SK-N-SH treated with all-trans-retinoic acid at 6 μM for 48 hours (cell line): ENCODE data around the gene RRAS.

Experiments used
- ATAC-seq: fragments of 200-7000 bp; cut with Tn5 transposase; 3 replicates; pipeline ENCODE4 v1.9.1; 2020; ENCODE audit warnings: mild to moderate bottlenecking, moderate library complexity
- ARNTL ChIP-seq: fragments of 450-650 bp; formaldehyde crosslinking; IDR thresholded peaks from 2 replicates; pipeline ENCODE4 v1.5.0; 2020; ENCODE audit warnings: low read depth, mild to moderate bottlenecking, moderate library complexity, borderline replicate concordance
- BACH2 ChIP-seq: fragments of 250-450 bp; sonication (Bioruptor Pico); IDR thresholded peaks from 2 replicates; pipeline ENCODE4 v1.9.0; 2021; ENCODE audit warnings: mild to moderate bottlenecking, borderline replicate concordance
- CSDC2 ChIP-seq: fragments of 250-450 bp; sonication (Bioruptor Pico); IDR thresholded peaks from 2 replicates; pipeline ENCODE4 v1.5.0; 2020; ENCODE audit warnings: mild to moderate bottlenecking, moderate library complexity
- CSRNP3 ChIP-seq: fragments of 250-450 bp; sonication (Bioruptor Pico); IDR thresholded peaks from 2 replicates; pipeline ENCODE4 v1.5.1; 2021; ENCODE audit warnings: mild to moderate bottlenecking, moderate library complexity
- ESRRG ChIP-seq: fragments of 250-450 bp; sonication (Bioruptor Pico); IDR thresholded peaks from 2 replicates; pipeline ENCODE4 v1.6.1; 2021; ENCODE audit warnings: mild to moderate bottlenecking
- GLIS3 ChIP-seq: fragments of 250-450 bp; sonication (Bioruptor Pico); IDR thresholded peaks from 2 replicates; pipeline ENCODE4 v1.5.0; 2020; ENCODE audit warnings: mild to moderate bottlenecking, moderate library complexity
- OSR1 ChIP-seq: fragments of 250-450 bp; sonication (Bioruptor Pico); IDR thresholded peaks from 2 replicates; pipeline ENCODE4 v1.8.0; 2022; ENCODE audit warnings: moderate library complexity, mild to moderate bottlenecking, inconsistent platforms
- PATZ1 ChIP-seq: fragments of 250-450 bp; sonication (Bioruptor Pico); IDR thresholded peaks from 2 replicates; pipeline ENCODE4 v1.8.0; 2020; ENCODE audit warnings: mild to moderate bottlenecking, moderate library complexity, borderline replicate concordance
- POU6F1 ChIP-seq: fragments of 250-450 bp; sonication (Bioruptor Pico); IDR thresholded peaks from 2 replicates; pipeline ENCODE4 v1.8.0; 2021; ENCODE audit warnings: low read depth, mild to moderate bottlenecking, moderate library complexity, borderline replicate concordance
- PPARA ChIP-seq: fragments of 250-450 bp; sonication (Bioruptor Pico); IDR thresholded peaks from 2 replicates; pipeline ENCODE4 v1.5.0; 2020; ENCODE audit warnings: mild to moderate bottlenecking, borderline replicate concordance
- RARB ChIP-seq: fragments of 250-450 bp; sonication (Bioruptor Pico); IDR thresholded peaks from 2 replicates; pipeline ENCODE4 v1.8.0; 2021; ENCODE audit warnings: mild to moderate bottlenecking, moderate library complexity
- SNAI2 ChIP-seq: fragments of 250-450 bp; sonication (Bioruptor Pico); IDR thresholded peaks from 2 replicates; pipeline ENCODE4 v1.5.0; 2020; ENCODE audit warnings: mild to moderate bottlenecking, moderate library complexity
- TCF4 ChIP-seq: fragments of 250-450 bp; sonication (Bioruptor Pico); IDR thresholded peaks from 2 replicates; pipeline ENCODE4 v1.8.0; 2021; ENCODE audit warnings: mild to moderate bottlenecking, moderate library complexity, borderline replicate concordance
- TOX ChIP-seq: fragments of 250-450 bp; sonication (Bioruptor Pico); IDR thresholded peaks from 2 replicates; pipeline ENCODE4 v1.8.0; 2021; ENCODE audit warnings: mild to moderate bottlenecking, moderate library complexity, borderline replicate concordance
- ZC3H10 ChIP-seq: fragments of 250-450 bp; sonication (Bioruptor Pico); IDR thresholded peaks from 2 replicates; pipeline ENCODE4 v1.5.1; 2021; ENCODE audit warnings: mild to moderate bottlenecking, moderate library complexity
- ZFP3 ChIP-seq: fragments of 250-450 bp; sonication (Bioruptor Pico); IDR thresholded peaks from 2 replicates; pipeline ENCODE4 v1.5.0; 2020; ENCODE audit warnings: mild to moderate bottlenecking, moderate library complexity
- ZFP30 ChIP-seq: fragments of 450-650 bp; formaldehyde crosslinking; IDR thresholded peaks from 2 replicates; pipeline ENCODE4 v1.5.0; 2022; ENCODE audit warnings: mild to moderate bottlenecking, moderate library complexity
- ZNF70 ChIP-seq: fragments of 450-650 bp; formaldehyde crosslinking; IDR thresholded peaks from 2 replicates; pipeline ENCODE4 v1.5.0; 2020; ENCODE audit warnings: mild to moderate bottlenecking, moderate library complexity
- TF ChIP-seq, protein P1 (sequence below): fragments of 250-450 bp; sonication (Bioruptor Pico); IDR thresholded peaks from 2 replicates; pipeline ENCODE4 v1.5.1; 2020; ENCODE audit warnings: low read depth, mild to moderate bottlenecking, moderate library complexity

Gene RRAS

DNA sequence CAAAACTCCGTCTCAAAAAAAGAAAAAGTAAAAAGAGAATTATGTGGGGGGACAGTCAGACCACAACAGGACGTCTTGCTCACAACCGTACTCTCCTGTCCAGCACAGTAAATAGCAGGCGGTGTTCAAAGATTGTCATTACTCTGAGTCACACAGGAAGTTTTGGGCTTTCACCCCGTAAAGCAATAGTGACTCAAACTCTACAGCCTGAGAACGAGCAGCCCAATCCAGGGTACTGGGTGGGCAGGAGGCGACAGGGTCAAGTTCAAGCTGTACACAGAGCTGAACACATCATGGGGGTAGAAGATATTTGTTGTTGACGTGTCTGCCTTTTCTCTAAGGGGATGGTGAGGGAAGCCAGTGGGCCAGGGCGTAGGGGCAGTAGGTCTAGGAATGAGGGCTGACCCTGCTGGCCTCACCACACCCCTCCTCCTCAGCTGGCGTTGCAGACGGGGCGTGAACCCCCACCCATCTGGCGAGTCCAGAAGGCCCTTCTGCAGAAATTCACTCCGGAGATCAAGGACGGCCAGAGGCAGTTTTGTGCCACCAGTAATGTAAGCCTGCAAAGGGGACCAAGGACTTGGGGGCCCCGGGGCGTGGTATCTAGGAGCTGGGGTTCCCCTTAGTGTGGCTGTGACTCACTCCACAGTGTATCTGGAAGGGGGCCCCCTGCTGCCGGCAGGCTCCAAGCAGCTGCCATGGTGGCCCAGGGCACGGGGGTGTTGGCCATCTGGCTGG is 25.7 kb downstream of the RRAS start (continued):
- TF ChIP-seq PATZ1 (CRISPR knock-in tag) (no peak), CSDC2 (CRISPR knock-in tag) (no peak)

DNA sequence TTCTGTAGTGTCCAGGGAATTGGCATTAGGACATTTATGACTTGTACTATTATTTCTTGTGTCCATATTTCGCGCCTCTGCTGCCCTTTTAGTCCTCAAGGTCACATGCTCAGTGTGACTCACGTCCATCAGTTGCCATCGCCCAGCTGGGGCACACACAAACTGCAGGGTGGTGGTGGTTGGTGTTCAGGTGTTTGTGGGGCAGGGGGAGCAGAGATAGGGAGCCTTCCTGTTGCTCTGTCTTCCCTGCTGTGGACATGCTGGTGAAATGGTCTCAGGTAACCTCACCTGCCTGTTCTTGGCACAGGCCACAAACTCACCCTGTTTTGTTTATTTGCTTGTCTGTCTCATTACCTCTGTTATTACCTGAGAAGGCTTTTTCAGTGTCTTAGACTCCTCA is 26.6 kb downstream of the RRAS start:
- peak; percentile 18; the same call in 2 of the 3 replicates for ATAC-seq
- TF ChIP-seq ESRRG (CRISPR knock-in tag) = no peak
- TF ChIP-seq ZFP30 = no peak
- TF ChIP-seq TOX (CRISPR knock-in tag) = no peak
- TF ChIP-seq ZNF70 (CRISPR knock-in tag) = no peak
- no peak for TF ChIP-seq ZFP3 (CRISPR knock-in tag)
- TF ChIP-seq PPARA (CRISPR knock-in tag) = no peak
- no peak for TF ChIP-seq CSDC2 (CRISPR knock-in tag)
- no peak for TF ChIP-seq POU6F1 (CRISPR knock-in tag)

DNA sequence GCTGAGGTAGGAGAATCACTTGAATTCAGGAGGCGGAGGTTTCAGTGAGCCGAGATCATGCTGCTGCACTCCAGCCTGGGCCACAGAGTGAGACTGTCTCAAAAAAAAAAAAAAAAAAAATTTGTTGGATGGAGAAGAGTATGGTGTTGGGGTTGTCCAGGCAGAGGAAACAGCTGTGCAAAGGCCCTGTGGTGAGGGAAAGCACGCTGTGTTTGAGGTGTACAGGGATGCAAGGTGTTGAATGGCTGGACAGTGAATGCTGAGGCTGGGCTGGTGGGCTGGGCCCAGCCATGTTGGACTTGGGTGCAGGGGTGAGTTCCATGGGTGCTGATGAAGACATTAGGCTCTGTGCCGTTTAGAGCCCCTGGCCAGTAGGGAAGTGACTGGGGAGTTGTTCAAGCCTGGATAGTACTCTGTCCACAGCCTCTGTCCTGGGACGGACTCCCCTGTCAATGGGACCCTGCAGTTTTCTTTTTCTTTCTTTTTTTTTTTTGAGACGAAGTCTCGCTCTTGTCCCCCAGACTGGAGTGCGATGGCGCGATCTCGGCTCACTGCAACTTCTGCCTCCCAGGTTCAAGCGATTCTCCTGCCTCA is 30.3 kb downstream of the RRAS start:
- TF ChIP-seq ZNF70 (CRISPR knock-in tag) = no peak
- TF ChIP-seq ESRRG (CRISPR knock-in tag) = no peak
- TF ChIP-seq ZFP30 = no peak
- TF ChIP-seq CSRNP3 = no peak
- TF ChIP-seq SNAI2 (CRISPR knock-in tag) = no peak
- TF ChIP-seq RARB (CRISPR knock-in tag) = no peak
- TF ChIP-seq, protein P1, sequence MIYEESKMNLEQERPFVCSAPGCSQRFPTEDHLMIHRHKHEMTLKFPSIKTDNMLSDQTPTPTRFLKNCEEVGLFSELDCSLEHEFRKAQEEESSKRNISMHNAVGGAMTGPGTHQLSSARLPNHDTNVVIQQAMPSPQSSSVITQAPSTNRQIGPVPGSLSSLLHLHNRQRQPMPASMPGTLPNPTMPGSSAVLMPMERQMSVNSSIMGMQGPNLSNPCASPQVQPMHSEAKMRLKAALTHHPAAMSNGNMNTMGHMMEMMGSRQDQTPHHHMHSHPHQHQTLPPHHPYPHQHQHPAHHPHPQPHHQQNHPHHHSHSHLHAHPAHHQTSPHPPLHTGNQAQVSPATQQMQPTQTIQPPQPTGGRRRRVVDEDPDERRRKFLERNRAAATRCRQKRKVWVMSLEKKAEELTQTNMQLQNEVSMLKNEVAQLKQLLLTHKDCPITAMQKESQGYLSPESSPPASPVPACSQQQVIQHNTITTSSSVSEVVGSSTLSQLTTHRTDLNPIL (CRISPR knock-in tag) = no peak
- TF ChIP-seq OSR1 = no peak
- TF ChIP-seq POU6F1 (CRISPR knock-in tag) = no peak
- no peak for TF ChIP-seq ARNTL (CRISPR knock-in tag)
- TF ChIP-seq TCF4 = no peak
- TF ChIP-seq CSDC2 (CRISPR knock-in tag) = no peak
- TF ChIP-seq GLIS3 (CRISPR knock-in tag) = no peak
- TF ChIP-seq PPARA (CRISPR knock-in tag) = no peak
- no peak for TF ChIP-seq ZFP3 (CRISPR knock-in tag)
- TF ChIP-seq BACH2 = no peak
- no peak for TF ChIP-seq TOX (CRISPR knock-in tag)
- no peak for TF ChIP-seq ZC3H10 (CRISPR knock-in tag)

GRCh38 chr19:49605605-49606004 is 34.3 kb downstream of the RRAS start:
- no peak for ATAC-seq

More for the DNA sequence above, 30.3 kb downstream of the RRAS start:
- no peak for ATAC-seq

More at GRCh38 chr19:49605605-49606004, 34.3 kb downstream of the RRAS start:
- no peak for TF ChIP-seq BACH2
- no peak for TF ChIP-seq PPARA (CRISPR knock-in tag)
